ENCODE measurements around the gene MAGEB2.

DNA sequence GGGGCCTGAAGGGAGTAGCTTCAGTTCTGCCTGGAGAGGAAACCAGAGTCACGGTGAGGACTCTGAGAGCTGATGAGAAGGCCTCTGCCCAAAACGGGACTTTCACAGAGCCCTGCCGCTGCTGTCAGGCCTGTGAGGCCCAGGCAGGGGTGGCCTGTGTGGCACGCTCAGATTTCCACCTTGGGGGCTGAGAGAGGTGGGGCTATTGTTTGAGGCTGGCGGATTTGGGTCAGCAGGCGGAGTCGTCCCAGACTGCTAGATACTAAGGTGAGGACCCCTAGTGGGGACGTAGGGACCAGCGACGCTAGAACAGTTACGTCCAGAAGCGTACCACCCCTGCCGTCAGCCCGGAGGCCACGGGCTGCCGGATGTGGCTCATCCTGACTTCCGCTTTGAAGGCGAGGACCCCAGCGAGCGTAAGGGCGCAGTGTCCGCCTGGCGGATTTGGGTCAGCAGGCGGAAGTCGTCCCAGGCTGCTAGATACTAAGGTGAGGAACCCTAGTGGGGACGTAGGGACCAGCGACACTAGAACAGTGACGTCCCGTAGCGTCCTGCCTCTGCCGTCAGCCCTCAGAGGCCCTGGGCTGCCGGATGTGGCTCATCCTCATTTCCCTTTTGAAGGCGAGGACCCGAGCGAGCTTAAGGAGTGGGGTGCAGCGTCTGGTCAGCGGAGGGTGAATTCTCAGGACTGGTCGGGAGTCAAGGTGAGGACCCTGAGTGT, 31.6 kb downstream of the MAGEB2 start, which contains the start of gene MAGEB1:
- TF ChIP-seq, protein P1, sequence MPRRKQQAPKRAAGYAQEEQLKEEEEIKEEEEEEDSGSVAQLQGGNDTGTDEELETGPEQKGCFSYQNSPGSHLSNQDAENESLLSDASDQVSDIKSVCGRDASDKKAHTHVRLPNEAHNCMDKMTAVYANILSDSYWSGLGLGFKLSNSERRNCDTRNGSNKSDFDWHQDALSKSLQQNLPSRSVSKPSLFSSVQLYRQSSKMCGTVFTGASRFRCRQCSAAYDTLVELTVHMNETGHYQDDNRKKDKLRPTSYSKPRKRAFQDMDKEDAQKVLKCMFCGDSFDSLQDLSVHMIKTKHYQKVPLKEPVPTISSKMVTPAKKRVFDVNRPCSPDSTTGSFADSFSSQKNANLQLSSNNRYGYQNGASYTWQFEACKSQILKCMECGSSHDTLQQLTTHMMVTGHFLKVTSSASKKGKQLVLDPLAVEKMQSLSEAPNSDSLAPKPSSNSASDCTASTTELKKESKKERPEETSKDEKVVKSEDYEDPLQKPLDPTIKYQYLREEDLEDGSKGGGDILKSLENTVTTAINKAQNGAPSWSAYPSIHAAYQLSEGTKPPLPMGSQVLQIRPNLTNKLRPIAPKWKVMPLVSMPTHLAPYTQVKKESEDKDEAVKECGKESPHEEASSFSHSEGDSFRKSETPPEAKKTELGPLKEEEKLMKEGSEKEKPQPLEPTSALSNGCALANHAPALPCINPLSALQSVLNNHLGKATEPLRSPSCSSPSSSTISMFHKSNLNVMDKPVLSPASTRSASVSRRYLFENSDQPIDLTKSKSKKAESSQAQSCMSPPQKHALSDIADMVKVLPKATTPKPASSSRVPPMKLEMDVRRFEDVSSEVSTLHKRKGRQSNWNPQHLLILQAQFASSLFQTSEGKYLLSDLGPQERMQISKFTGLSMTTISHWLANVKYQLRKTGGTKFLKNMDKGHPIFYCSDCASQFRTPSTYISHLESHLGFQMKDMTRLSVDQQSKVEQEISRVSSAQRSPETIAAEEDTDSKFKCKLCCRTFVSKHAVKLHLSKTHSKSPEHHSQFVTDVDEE (CRISPR knock-in tag; IDR thresholded peaks at IDR 0.05) = no peak
- TF ChIP-seq BACH2 (CRISPR knock-in tag; IDR thresholded peaks at IDR 0.05; ENCODE audit: borderline replicate concordance) = no peak
- TF ChIP-seq ZNF8 (CRISPR knock-in tag; IDR thresholded peaks at IDR 0.05) = no peak
- TF ChIP-seq RARB (CRISPR knock-in tag; IDR thresholded peaks at IDR 0.05) = no peak
- TF ChIP-seq ARNTL (CRISPR knock-in tag; IDR thresholded peaks at IDR 0.05; ENCODE audit: borderline replicate concordance, low read depth) = no peak
- TF ChIP-seq, protein P2, sequence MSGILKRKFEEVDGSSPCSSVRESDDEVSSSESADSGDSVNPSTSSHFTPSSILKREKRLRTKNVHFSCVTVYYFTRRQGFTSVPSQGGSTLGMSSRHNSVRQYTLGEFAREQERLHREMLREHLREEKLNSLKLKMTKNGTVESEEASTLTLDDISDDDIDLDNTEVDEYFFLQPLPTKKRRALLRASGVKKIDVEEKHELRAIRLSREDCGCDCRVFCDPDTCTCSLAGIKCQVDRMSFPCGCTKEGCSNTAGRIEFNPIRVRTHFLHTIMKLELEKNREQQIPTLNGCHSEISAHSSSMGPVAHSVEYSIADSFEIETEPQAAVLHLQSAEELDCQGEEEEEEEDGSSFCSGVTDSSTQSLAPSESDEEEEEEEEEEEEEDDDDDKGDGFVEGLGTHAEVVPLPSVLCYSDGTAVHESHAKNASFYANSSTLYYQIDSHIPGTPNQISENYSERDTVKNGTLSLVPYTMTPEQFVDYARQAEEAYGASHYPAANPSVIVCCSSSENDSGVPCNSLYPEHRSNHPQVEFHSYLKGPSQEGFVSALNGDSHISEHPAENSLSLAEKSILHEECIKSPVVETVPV (CRISPR knock-in tag; IDR thresholded peaks at IDR 0.05) = no peak
- TF ChIP-seq ZC3H10 (CRISPR knock-in tag; IDR thresholded peaks at IDR 0.05) = no peak

Data from SK-N-SH treated with all-trans-retinoic acid at 6 μM for 48 hours (cell line).